Measurements from ENCODE around the gene PTPRM.

The PTPRM gene

GRCh38 chr18:7567474-7568425, 634 bp downstream of the PTPRM start:
- no peak for DNase-seq

GRCh38 chr18:7568426-7568825, 1.3 kb downstream of the PTPRM start:
- no peak for DNase-seq

GRCh38 chr18:7571626-7572025, 4.5 kb downstream of the PTPRM start:
- no peak for DNase-seq

GRCh38 chr18:7572822-7573221, 5.7 kb downstream of the PTPRM start:
- no peak for DNase-seq

GRCh38 chr18:7575465-7576028, 8.4 kb downstream of the PTPRM start:
- no peak for DNase-seq

- DNase-seq, result no peak
Observed at GRCh38 chr18:7576077-7576476, 9.0 kb downstream of the PTPRM start.

- no peak for DNase-seq
Observed at GRCh38 chr18:7576685-7577084, 9.6 kb downstream of the PTPRM start.

DNA sequence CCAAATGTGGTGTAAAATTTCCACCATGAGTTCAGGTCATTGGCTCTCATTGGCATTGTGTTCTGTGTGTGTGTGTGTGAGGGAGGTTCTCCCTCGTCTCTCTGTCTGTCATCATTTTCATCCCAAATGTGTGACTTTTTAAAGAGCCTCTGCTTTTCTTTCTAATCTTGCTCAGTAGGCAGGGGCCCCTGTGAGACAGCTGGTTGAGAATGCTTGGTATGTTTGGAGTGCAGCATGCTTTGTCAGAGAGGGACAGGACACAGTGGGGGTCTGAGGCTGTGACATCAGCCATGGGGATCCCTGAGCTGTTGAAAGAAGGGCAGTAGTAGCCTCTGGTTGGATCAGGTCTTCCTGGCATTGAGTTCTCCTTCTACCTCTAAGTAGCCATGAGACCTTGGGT, 10.6 kb downstream of the PTPRM start:
- no peak for DNase-seq

DNA sequence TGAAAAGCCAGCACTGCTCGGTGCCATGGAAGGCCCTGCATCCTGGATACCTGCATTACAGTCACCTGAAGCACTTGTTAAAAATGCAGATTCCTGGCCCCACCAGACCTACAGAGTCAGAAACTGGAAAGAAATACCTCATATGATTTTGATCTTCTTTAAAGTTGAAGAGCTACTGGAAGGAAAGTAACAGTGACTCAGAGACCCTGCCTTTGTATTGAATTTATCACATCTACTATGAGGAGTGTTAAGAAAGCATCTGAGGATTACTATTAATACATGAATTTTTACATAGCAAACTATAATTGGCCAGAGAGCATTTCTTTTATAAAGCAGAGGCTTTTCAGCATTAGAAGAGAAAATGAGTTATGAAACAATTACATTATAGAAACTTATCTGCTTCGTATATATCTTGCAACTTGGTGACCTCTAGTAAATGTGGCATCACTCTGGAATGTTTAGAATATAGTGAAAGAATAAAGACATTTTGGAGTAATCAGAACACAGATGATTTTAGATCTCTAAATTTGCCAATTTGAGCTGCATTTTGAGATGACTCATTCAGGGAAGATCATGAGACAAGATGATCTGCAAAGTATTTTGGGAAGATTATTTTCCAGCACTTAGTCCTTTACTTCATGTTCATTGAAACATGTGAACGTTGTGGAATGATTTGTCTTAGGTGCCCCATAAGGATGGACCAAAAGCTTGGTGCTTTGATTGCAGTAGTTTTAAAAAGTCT, 12.2 kb downstream of the PTPRM start:
- DNase-seq, result no peak

DNA sequence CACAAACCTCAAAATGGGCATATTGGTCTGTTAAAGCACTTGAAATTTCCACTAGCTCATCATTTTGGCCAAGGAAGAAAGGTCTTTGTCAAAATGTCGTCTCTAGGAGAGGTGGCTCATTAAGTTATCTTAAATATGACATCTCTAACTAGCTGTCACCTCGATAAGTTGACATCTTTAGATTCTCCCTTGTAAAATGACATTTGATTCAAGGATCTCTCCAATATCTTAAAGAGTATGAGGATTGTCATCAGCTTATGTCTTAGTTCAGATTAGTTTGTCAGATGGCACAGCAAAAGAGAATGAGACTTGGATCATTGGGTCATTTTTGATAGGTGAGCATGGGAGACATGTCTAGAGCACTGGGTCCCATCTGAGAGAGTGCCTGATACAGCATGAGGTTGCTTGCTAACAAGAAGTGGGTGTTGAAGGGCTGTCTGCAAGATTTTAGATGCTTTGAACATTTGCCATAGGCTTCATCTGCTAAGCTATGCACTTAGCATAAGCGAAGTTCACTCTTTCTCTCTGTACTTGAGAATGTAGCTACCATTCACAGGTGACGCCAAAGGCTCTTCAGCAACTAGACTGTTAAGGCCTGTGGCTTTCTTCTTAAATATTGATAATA, 12.9 kb downstream of the PTPRM start:
- no peak for DNase-seq

GRCh38 chr18:7584646-7585275, 17.6 kb downstream of the PTPRM start:
- DNase-seq, result no peak

- no peak for DNase-seq
Observed at GRCh38 chr18:7585276-7585670, 18.2 kb downstream of the PTPRM start.

- no peak for DNase-seq
Observed at GRCh38 chr18:7586379-7586778, 19.3 kb downstream of the PTPRM start.

- no peak for DNase-seq
Observed at GRCh38 chr18:7590826-7591560, 23.9 kb downstream of the PTPRM start.

- DNase-seq, result no peak
Observed at GRCh38 chr18:7592305-7593071, 25.4 kb downstream of the PTPRM start.

GRCh38 chr18:7593218-7593819, 26.2 kb downstream of the PTPRM start:
- no peak for DNase-seq

DNA sequence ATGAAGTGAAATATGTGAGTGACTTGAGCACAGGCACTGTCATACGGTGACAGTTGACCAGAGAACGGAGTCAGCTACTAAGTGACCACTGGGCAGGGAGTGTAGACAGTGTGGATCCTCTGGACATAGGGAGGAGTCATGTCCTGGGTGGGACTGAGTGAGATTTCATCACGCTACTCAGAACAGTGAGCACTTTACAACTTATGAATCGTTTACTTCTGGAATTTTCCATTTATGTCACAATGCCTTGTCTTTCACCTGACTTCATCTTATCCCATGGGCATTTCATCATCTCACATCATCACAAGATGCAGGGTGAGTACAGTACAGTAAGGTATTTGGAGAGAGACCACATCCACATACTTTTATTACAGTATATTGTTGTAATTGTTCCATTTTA, 29.0 kb downstream of the PTPRM start:
- DNase-seq, result no peak

- DNase-seq, result no peak
Observed at GRCh38 chr18:7597500-7597899, 30.4 kb downstream of the PTPRM start.

GRCh38 chr18:7598167-7599047, 31.3 kb downstream of the PTPRM start:
- DNase-seq, result no peak

- DNase-seq, result no peak
Observed at GRCh38 chr18:7600036-7600435, 32.9 kb downstream of the PTPRM start.

Measured in SHP77 treated with DMSO at 0.1 percent for 48 hours (cell line).